ENCODE measurements around the gene IFFO2. TPM values are rescaled to one million over a fixed set of nuclear protein-coding genes. Genes with fewer than 3 reads are reported as not detected.

The IFFO2 gene
- total RNA-seq, 1 donor from 2014 or later = 39.6 TPM

GRCh38 chr1:18885311-18886002 is 71.0 kb downstream of the IFFO2 start:
- Mint-ChIP-seq H3K9me3 (ENCODE audit: unreplicated experiment) (peaks cover 2% of the 10 kb centered on the region), H3K36me3 (ENCODE audit: low read depth, unreplicated experiment) (peaks cover 21% of the 10 kb centered on the region), H3K4me3 (ENCODE audit: unreplicated experiment) (no peak overlapping the region), H3K27me3 (ENCODE audit: low read depth, unreplicated experiment) (peaks cover 9% of the 10 kb centered on the region), H3K27ac (ENCODE audit: unreplicated experiment) (peak overlapping the region; percentile 35), H3K4me1 (ENCODE audit: low read depth, unreplicated experiment) (peaks cover 11% of the 10 kb centered on the region)
- Histone ChIP-seq H3K36me3 (ENCODE audit: insufficient read depth, low read length) (no peaks in the 10 kb centered on the region), H3K4me1 (ENCODE audit: insufficient read depth, low read length) (peaks cover 9% of the 10 kb centered on the region), H3K4me2 (ENCODE audit: low read length) (peak overlapping the region; percentile 15), H4K20me1 (ENCODE audit: insufficient read depth, low read length) (peaks cover 3% of the 10 kb centered on the region), H3K79me2 (ENCODE audit: insufficient read depth, low read length) (no peaks in the 10 kb centered on the region), H3K27ac (ENCODE audit: low read depth, low read length) (no peak overlapping the region), H3K4me3 (ENCODE audit: insufficient read depth, low read depth, low read length) (no peak overlapping the region), H3K9ac (ENCODE audit: low read length) (no peak overlapping the region), H3K27me3 (ENCODE audit: insufficient read depth, low read length) (no peaks in the 10 kb centered on the region), H2AFZ (ENCODE audit: low read depth, low read length) (no peak overlapping the region), H3K9me3 (ENCODE audit: insufficient read depth, low read depth, low read length) (no peaks in the 10 kb centered on the region)
- DNase-seq (ENCODE audit: low read depth) (no peak), FAIRE-seq (no peak)
- TF ChIP-seq CTCF (IDR thresholded peaks at IDR 0.05; ENCODE audit: insufficient read depth, low read depth, low read length) (no peak), EZH2 (IDR thresholded peaks at IDR 0.05; ENCODE audit: insufficient read depth, low read length) (no peak)

GRCh38 chr1:18884727-18885126 is 71.7 kb downstream of the IFFO2 start:
- Histone ChIP-seq H2AFZ (ENCODE audit: low read depth, low read length) (no peak overlapping the region), H3K9me3 (ENCODE audit: insufficient read depth, low read depth, low read length) (no peaks in the 10 kb centered on the region), H3K27me3 (ENCODE audit: insufficient read depth, low read length) (no peaks in the 10 kb centered on the region), H3K36me3 (ENCODE audit: insufficient read depth, low read length) (no peaks in the 10 kb centered on the region), H3K4me1 (ENCODE audit: insufficient read depth, low read length) (peaks cover 9% of the 10 kb centered on the region), H3K4me2 (ENCODE audit: low read length) (no peak overlapping the region), H3K27ac (ENCODE audit: low read depth, low read length) (no peak overlapping the region), H3K4me3 (ENCODE audit: insufficient read depth, low read depth, low read length) (no peak overlapping the region), H4K20me1 (ENCODE audit: insufficient read depth, low read length) (peaks cover 3% of the 10 kb centered on the region), H3K9ac (ENCODE audit: low read length) (no peak overlapping the region), H3K79me2 (ENCODE audit: insufficient read depth, low read length) (no peaks in the 10 kb centered on the region)
- DNase-seq (ENCODE audit: low read depth) (no peak), FAIRE-seq (no peak)
- H3K36me3 Mint-ChIP-seq (ENCODE audit: low read depth, unreplicated experiment) = peaks cover 21% of the 10 kb centered on the region
- peak overlapping the region; percentile 41 for H3K27ac Mint-ChIP-seq (ENCODE audit: unreplicated experiment)
- peaks cover 9% of the 10 kb centered on the region for H3K27me3 Mint-ChIP-seq (ENCODE audit: low read depth, unreplicated experiment)
- no peak for TF ChIP-seq EZH2 (IDR thresholded peaks at IDR 0.05; ENCODE audit: insufficient read depth, low read length)
- H3K4me3 Mint-ChIP-seq (ENCODE audit: unreplicated experiment) = no peak overlapping the region
- peaks cover 11% of the 10 kb centered on the region for H3K4me1 Mint-ChIP-seq (ENCODE audit: low read depth, unreplicated experiment)
- peaks cover 2% of the 10 kb centered on the region for H3K9me3 Mint-ChIP-seq (ENCODE audit: unreplicated experiment)

GRCh38 chr1:18884419-18884717 is 72.1 kb downstream of the IFFO2 start:
- no peak overlapping the region for H3K4me3 Mint-ChIP-seq (ENCODE audit: unreplicated experiment)
- H3K9me3 ChIP-seq (ENCODE audit: insufficient read depth, low read depth, low read length) = no peaks in the 10 kb centered on the region
- no peak for TF ChIP-seq CTCF (IDR thresholded peaks at IDR 0.05; ENCODE audit: insufficient read depth, low read depth, low read length)
- TF ChIP-seq EZH2 (IDR thresholded peaks at IDR 0.05; ENCODE audit: insufficient read depth, low read length) = no peak
- H3K4me2 ChIP-seq (ENCODE audit: low read length) = no peak overlapping the region
- H4K20me1 ChIP-seq (ENCODE audit: insufficient read depth, low read length) = peaks cover 3% of the 10 kb centered on the region
- no peaks in the 10 kb centered on the region for H3K27me3 ChIP-seq (ENCODE audit: insufficient read depth, low read length)
- DNase-seq (ENCODE audit: low read depth) (no peak), FAIRE-seq (no peak)
- peaks cover 2% of the 10 kb centered on the region for H3K9me3 Mint-ChIP-seq (ENCODE audit: unreplicated experiment)
- H3K27me3 Mint-ChIP-seq (ENCODE audit: low read depth, unreplicated experiment) = peaks cover 9% of the 10 kb centered on the region
- H3K4me3 ChIP-seq (ENCODE audit: insufficient read depth, low read depth, low read length) = no peak overlapping the region
- peaks cover 11% of the 10 kb centered on the region for H3K4me1 Mint-ChIP-seq (ENCODE audit: low read depth, unreplicated experiment)
- H3K27ac ChIP-seq (ENCODE audit: low read depth, low read length) = no peak overlapping the region
- H3K79me2 ChIP-seq (ENCODE audit: insufficient read depth, low read length) = no peaks in the 10 kb centered on the region
- H2AFZ ChIP-seq (ENCODE audit: low read depth, low read length) = no peak overlapping the region
- H3K36me3 Mint-ChIP-seq (ENCODE audit: low read depth, unreplicated experiment) = peaks cover 21% of the 10 kb centered on the region
- H3K4me1 ChIP-seq (ENCODE audit: insufficient read depth, low read length) = peaks cover 9% of the 10 kb centered on the region
- H3K9ac ChIP-seq (ENCODE audit: low read length) = no peak overlapping the region
- H3K27ac Mint-ChIP-seq (ENCODE audit: unreplicated experiment) = peak overlapping the region; percentile 41
- no peaks in the 10 kb centered on the region for H3K36me3 ChIP-seq (ENCODE audit: insufficient read depth, low read length)

All from astrocyte (in vitro differentiated cells and primary cell).